ENCODE measurements around the gene PAK4.
"Not testable (repeated sequence)": the region's sequence is repeated elsewhere in the genome, so short reads cannot be mapped to it uniquely, and the experiment has no call there.

Gene PAK4
- total RNA-seq: 11.4 to 11.6 reads per million in 2 donors

- DNase-seq: peak; percentile 87
These were observed at the start of gene PAK4 for GRCh38 chr19:39125554-39126311. PAK4 (plus strand) TSS chr19:39125786; CDS start chr19:39169554, 43,768 bp downstream.

- no peak for DNase-seq
These were observed 48.3 kb upstream of the PAK4 start for GRCh38 chr19:39077323-39077722.

GRCh38 chr19:39078436-39079200 lies 47.0 kb upstream of the PAK4 start:
- DNase-seq: no peak

GRCh38 chr19:39080431-39080830 lies 45.2 kb upstream of the PAK4 start:
- no peak for DNase-seq

- DNase-seq: no peak
These were observed 43.4 kb upstream of the PAK4 start for GRCh38 chr19:39082167-39082566.

- DNase-seq: no peak
These were observed 42.6 kb upstream of the PAK4 start for GRCh38 chr19:39082745-39083598.

- no peak for DNase-seq
These were observed 42.0 kb upstream of the PAK4 start for GRCh38 chr19:39083599-39083982.

GRCh38 chr19:39083983-39084731 lies 41.4 kb upstream of the PAK4 start, which contains the start of gene ACP7:
ACP7 (plus strand) TSS chr19:39084368; CDS start chr19:39085270, 902 bp downstream.
- DNase-seq: peak; percentile 21

- no peak for DNase-seq
These were observed 40.9 kb upstream of the PAK4 start for GRCh38 chr19:39084732-39085080.

- DNase-seq: no peak
These were observed 40.2 kb upstream of the PAK4 start for GRCh38 chr19:39085392-39085791.

GRCh38 chr19:39086386-39086785 lies 39.2 kb upstream of the PAK4 start:
- no peak for DNase-seq

- no peak for DNase-seq
These were observed 37.5 kb upstream of the PAK4 start for GRCh38 chr19:39087907-39088686.

GRCh38 chr19:39090016-39090415 lies 35.6 kb upstream of the PAK4 start:
- DNase-seq: not testable (repeated sequence)

GRCh38 chr19:39090881-39091280 lies 34.7 kb upstream of the PAK4 start:
- DNase-seq: no peak

GRCh38 chr19:39095799-39096540 lies 29.6 kb upstream of the PAK4 start:
- not testable (repeated sequence) for DNase-seq

GRCh38 chr19:39097299-39097698 lies 28.3 kb upstream of the PAK4 start:
- no peak for DNase-seq

GRCh38 chr19:39097721-39098120 lies 27.9 kb upstream of the PAK4 start:
- DNase-seq: no peak

GRCh38 chr19:39098365-39099269 lies 27.0 kb upstream of the PAK4 start:
- no peak for DNase-seq

GRCh38 chr19:39099341-39099740 lies 26.2 kb upstream of the PAK4 start:
- no peak for DNase-seq

Measured in activated gamma-delta T cell (primary cell).